Mammary epithelial cell (primary cell): ENCODE data around the gene DEFB114.

Source experiments
- CTCF ChIP-seq, 2 donors: IDR thresholded peaks in 1 of 2; conservative IDR thresholded peaks in 1 of 2; 2 replicates each; pipeline ENCODE4 v1.5.1; 2011 to 2012; ENCODE audit warnings: inconsistent platforms in 2 of 2, low read length in 2 of 2, mild to moderate bottlenecking in 2 of 2, control low read depth in 1 of 2, low read depth in 1 of 2; ENCODE audit not compliant: insufficient read depth in 1 of 2; ENCODE audit errors: extremely low read depth in 1 of 2
- EZH2 ChIP-seq: IDR thresholded peaks from 2 replicates; pipeline ENCODE4 v1.6.1; 2012; ENCODE audit warnings: low read length, inconsistent platforms, borderline replicate concordance

- TF ChIP-seq CTCF (conservative IDR thresholded peaks at IDR 0.05 in 1 of 2, IDR thresholded peaks at IDR 0.05 in 1 of 2; ENCODE audit: extremely low read depth in 1 of 2, insufficient read depth in 1 of 2, low read depth in 1 of 2, low read length in 2 of 2) (no peak), EZH2 (no peak)
Observed at GRCh38 chr6:49937017-49937416, 26.9 kb downstream of the DEFB114 start.
